HepG2 (cell line): ENCODE measurements around the gene ZNF484. TPM values are rescaled to one million over a fixed set of nuclear protein-coding genes. Genes with fewer than 3 reads are reported as not detected.

Experiments used
- ADNP ChIP-seq: sonication (generic); formaldehyde crosslinking; IDR thresholded peaks from 2 replicates; pipeline ENCODE4 v1.4.0; 2020; ENCODE audit warnings: missing genetic modification reagents
- BCL6 ChIP-seq: IDR thresholded peaks from 2 replicates; pipeline ENCODE4 v1.6.1; 2016; ENCODE audit warnings: missing genetic modification reagents, missing compliant biosample characterization
- CBFB ChIP-seq: sonication (generic); formaldehyde crosslinking; IDR thresholded peaks from 2 replicates; pipeline ENCODE4 v1.4.0; 2020; ENCODE audit warnings: missing genetic modification reagents
- CEBPG ChIP-seq: IDR thresholded peaks from 2 replicates; pipeline ENCODE4 v1.6.1; 2016
- CHD2 ChIP-seq: IDR thresholded peaks from 2 replicates; pipeline ENCODE4 v1.6.1; 2011; ENCODE audit warnings: low read depth, low read length, improper control_type of control experiment
- ESRRA ChIP-seq: sonication (generic); formaldehyde crosslinking; IDR thresholded peaks from 2 replicates; pipeline ENCODE4 v1.5.1; 2020; ENCODE audit warnings: mild to moderate bottlenecking, low read depth, missing genetic modification reagents
- GABPA ChIP-seq, 2 experiments: IDR thresholded peaks; 2 replicates each; pipeline ENCODE4 v1.6.1; 2011 to 2016; ENCODE audit warnings: low read depth in 2 of 2, low read length in 1 of 2, missing biosample characterization in 1 of 2, missing genetic modification characterization in 1 of 2
- HDAC1 ChIP-seq: sonication (generic); formaldehyde crosslinking; IDR thresholded peaks from 2 replicates; pipeline ENCODE4 v1.5.1; 2020; ENCODE audit warnings: mild to moderate bottlenecking, missing genetic modification reagents
- ONECUT2 ChIP-seq: sonication (generic); formaldehyde crosslinking; IDR thresholded peaks from 2 replicates; pipeline ENCODE4 v1.4.0; 2020; ENCODE audit warnings: missing genetic modification reagents
- PTBP1 ChIP-seq: fragments of 200-400 bp; formaldehyde crosslinking; IDR thresholded peaks from 2 replicates; pipeline ENCODE4 v1.6.1; 2018; ENCODE audit warnings: low read length, low read depth; ENCODE audit not compliant: poor library complexity, severe bottlenecking
- RFXAP ChIP-seq: sonication (generic); formaldehyde crosslinking; IDR thresholded peaks from 2 replicates; pipeline ENCODE4 v1.4.0; 2020; ENCODE audit warnings: missing genetic modification reagents, borderline replicate concordance
- TEAD2 ChIP-seq: sonication (generic); formaldehyde crosslinking; IDR thresholded peaks from 2 replicates; pipeline ENCODE4 v1.9.0; 2021; ENCODE audit warnings: missing genetic modification reagents
- TOPORS ChIP-seq: sonication (generic); formaldehyde crosslinking; IDR thresholded peaks from 2 replicates; pipeline ENCODE4 v1.8.0; 2023; ENCODE audit warnings: mild to moderate bottlenecking, missing genetic modification reagents
- TSC22D2 ChIP-seq: sonication (generic); formaldehyde crosslinking; IDR thresholded peaks from 2 replicates; pipeline ENCODE4 v1.5.1; 2020; ENCODE audit warnings: missing genetic modification reagents, mild to moderate bottlenecking, borderline replicate concordance
- ZFP36 ChIP-seq: fragments of 150-350 bp; IDR thresholded peaks from 2 replicates; pipeline ENCODE4 v1.6.1; 2018; ENCODE audit warnings: borderline replicate concordance, low read length, low read depth; ENCODE audit not compliant: partially characterized antibody
- ZFY ChIP-seq: sonication (generic); formaldehyde crosslinking; IDR thresholded peaks from 2 replicates; pipeline ENCODE4 v1.4.0; 2020; ENCODE audit warnings: missing genetic modification reagents
- ZNF138 ChIP-seq: sonication (generic); formaldehyde crosslinking; IDR thresholded peaks from 2 replicates; pipeline ENCODE4 v1.5.0; 2020; ENCODE audit warnings: mild to moderate bottlenecking, low read depth, missing genetic modification reagents
- ZNF20 ChIP-seq: sonication (generic); formaldehyde crosslinking; IDR thresholded peaks from 2 replicates; pipeline ENCODE4 v1.4.0; 2020; ENCODE audit warnings: mild to moderate bottlenecking, moderate library complexity, missing genetic modification reagents
- ZNF230 ChIP-seq: sonication (generic); formaldehyde crosslinking; IDR thresholded peaks from 2 replicates; pipeline ENCODE4 v1.4.0; 2020; ENCODE audit warnings: mild to moderate bottlenecking, missing genetic modification reagents
- ZNF615 ChIP-seq: sonication (generic); formaldehyde crosslinking; IDR thresholded peaks from 2 replicates; pipeline ENCODE4 v1.5.0; 2020; ENCODE audit warnings: mild to moderate bottlenecking, missing genetic modification reagents, borderline replicate concordance
- ZNF720 ChIP-seq: sonication (generic); formaldehyde crosslinking; IDR thresholded peaks from 2 replicates; pipeline ENCODE4 v1.4.0; 2020; ENCODE audit warnings: missing genetic modification reagents
- ZNF75D ChIP-seq: sonication (generic); formaldehyde crosslinking; IDR thresholded peaks from 2 replicates; pipeline ENCODE4 v1.8.1; 2023; ENCODE audit warnings: missing genetic modification reagents, mild to moderate bottlenecking, borderline replicate concordance
- ZSCAN22 ChIP-seq: sonication (generic); formaldehyde crosslinking; IDR thresholded peaks from 2 replicates; pipeline ENCODE4 v1.4.0; 2020; ENCODE audit warnings: mild to moderate bottlenecking, missing genetic modification reagents
- polyA plus RNA-seq, 8 experiments: library from polyadenylated mRNA; depleted of rRNA in 3 of 8; stranded (reverse) in 7 of 8; unstranded in 1 of 8; fragments of >200 nt; fragmentation: Illumina TruSeq in 4 of 8; extraction: Trizol in 4 of 8; gene quantifications; 2 replicates each; pipeline versions ENCODE4 v1.2.1 to v1.2.3, GENCODE V29; 2011 to 2016; ENCODE audit warnings: low read depth in 4 of 8, missing spikeins in 1 of 8, mixed read lengths in 1 of 8; ENCODE audit not compliant: insufficient read depth in 1 of 8
- total RNA-seq, 5 experiments: library from RNA; depleted of rRNA; stranded (reverse); fragments of >200 nt; fragmentation: Illumina TruSeq; extraction: Trizol; gene quantifications; 2 replicates each; pipeline ENCODE4 v1.2.3, GENCODE V29; 2016; ENCODE audit warnings: low read depth in 1 of 5
- TF ChIP-seq, protein P1 (sequence below): sonication (generic); formaldehyde crosslinking; IDR thresholded peaks from 2 replicates; pipeline ENCODE4 v1.8.0; 2022; ENCODE audit warnings: missing genetic modification reagents, mild to moderate bottlenecking, borderline replicate concordance
- TF ChIP-seq, protein P2 (sequence below): sonication (generic); formaldehyde crosslinking; IDR thresholded peaks from 2 replicates; pipeline ENCODE4 v1.5.0; 2020; ENCODE audit warnings: mild to moderate bottlenecking, missing genetic modification reagents, borderline replicate concordance
- TF ChIP-seq, protein P3 (sequence below): IDR thresholded peaks from 2 replicates; pipeline ENCODE4 v1.6.1; 2018; ENCODE audit warnings: missing genetic modification reagents

Gene ZNF484
- total and polyA plus RNA-seq, 2 of the 13 experiments (the other 11 are each of a cell fraction or from before 2014, with no cell fraction given), result 0.96 to 7.2 TPM

DNA sequence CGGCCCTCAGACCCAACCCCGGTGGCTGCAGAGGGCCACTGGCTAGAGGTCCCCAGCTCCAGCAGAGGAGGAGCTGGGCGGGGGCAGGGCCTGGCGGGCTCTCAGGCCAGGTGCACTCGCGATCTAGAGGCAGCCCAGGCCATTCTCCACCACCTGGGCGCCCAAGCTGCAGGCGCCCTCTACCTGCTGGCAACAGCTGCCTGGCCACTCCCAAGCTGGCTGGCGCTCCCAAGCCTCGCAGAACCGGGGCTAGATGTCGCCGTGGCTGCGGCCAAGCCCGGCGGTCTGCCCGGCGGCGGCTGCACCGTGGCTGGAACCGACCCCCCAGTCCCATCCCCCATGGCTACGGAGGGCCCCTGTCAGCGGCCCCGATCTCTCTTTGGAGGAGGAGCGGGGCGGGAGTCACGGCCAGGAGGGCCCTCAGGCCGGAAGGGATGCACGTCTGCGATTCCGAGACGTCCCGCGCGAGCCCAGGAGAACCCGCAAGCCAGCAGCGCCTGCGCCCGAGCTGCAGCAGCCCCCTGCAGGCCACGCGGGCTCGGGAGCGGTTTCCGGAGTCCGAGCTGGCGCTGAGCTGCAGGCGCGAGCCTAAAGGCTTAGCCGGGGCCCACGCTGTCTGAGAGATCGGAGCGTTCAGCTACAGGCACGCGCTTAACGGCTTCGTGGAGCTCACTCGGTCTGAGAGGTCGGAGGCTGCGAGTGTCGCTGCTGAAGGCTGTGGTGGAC, 68.9 kb downstream of the ZNF484 start (continued):
- TF ChIP-seq CBFB (CRISPR knock-in tag), result 0 out of 2 replicates have a peak, but pooled peaks have one; percentile 59
- TF ChIP-seq, protein P1, sequence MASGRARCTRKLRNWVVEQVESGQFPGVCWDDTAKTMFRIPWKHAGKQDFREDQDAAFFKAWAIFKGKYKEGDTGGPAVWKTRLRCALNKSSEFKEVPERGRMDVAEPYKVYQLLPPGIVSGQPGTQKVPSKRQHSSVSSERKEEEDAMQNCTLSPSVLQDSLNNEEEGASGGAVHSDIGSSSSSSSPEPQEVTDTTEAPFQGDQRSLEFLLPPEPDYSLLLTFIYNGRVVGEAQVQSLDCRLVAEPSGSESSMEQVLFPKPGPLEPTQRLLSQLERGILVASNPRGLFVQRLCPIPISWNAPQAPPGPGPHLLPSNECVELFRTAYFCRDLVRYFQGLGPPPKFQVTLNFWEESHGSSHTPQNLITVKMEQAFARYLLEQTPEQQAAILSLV, result no peak
- TF ChIP-seq HDAC1, result no peak; the same call in 1 of the 2 replicates
- peak; percentile 78; the same call in 1 of the 2 replicates for TF ChIP-seq TOPORS (CRISPR knock-in tag)
- TF ChIP-seq, protein P2, sequence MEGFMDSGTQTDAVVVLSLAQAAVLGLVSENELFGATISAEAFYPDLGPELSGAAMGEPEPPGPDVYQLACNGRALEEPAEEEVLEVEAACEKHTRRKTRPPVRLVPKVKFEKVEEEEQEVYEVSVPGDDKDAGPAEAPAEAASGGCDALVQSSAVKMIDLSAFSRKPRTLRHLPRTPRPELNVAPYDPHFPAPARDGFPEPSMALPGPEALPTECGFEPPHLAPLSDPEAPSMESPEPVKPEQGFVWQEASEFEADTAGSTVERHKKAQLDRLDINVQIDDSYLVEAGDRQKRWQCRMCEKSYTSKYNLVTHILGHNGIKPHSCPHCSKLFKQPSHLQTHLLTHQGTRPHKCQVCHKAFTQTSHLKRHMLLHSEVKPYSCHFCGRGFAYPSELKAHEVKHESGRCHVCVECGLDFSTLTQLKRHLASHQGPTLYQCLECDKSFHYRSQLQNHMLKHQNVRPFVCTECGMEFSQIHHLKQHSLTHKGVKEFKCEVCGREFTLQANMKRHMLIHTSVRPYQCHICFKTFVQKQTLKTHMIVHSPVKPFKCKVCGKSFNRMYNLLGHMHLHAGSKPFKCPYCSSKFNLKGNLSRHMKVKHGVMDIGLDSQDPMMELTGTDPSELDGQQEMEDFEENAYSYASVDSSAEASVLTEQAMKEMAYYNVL, result no peak
- TF ChIP-seq, protein P3, sequence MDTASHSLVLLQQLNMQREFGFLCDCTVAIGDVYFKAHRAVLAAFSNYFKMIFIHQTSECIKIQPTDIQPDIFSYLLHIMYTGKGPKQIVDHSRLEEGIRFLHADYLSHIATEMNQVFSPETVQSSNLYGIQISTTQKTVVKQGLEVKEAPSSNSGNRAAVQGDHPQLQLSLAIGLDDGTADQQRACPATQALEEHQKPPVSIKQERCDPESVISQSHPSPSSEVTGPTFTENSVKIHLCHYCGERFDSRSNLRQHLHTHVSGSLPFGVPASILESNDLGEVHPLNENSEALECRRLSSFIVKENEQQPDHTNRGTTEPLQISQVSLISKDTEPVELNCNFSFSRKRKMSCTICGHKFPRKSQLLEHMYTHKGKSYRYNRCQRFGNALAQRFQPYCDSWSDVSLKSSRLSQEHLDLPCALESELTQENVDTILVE (CRISPR knock-in tag), result no peak
- no peak for TF ChIP-seq CEBPG (CRISPR knock-in tag)
- no peak for TF ChIP-seq ZNF20 (CRISPR knock-in tag)
- no peak for TF ChIP-seq TSC22D2 (CRISPR knock-in tag)
- peak; percentile 4 for TF ChIP-seq ZFP36
- no peak for TF ChIP-seq ZNF75D (CRISPR knock-in tag)
- peak; percentile 98 for TF ChIP-seq BCL6
- TF ChIP-seq ZSCAN22 (CRISPR knock-in tag), result no peak
- TF ChIP-seq GABPA (IDR thresholded peaks at IDR 0.05; ENCODE audit: low read depth, low read length), result peak; percentile 24; the same call in 1 of the 2 replicates
- TF ChIP-seq GABPA (CRISPR knock-in tag; IDR thresholded peaks at IDR 0.05; ENCODE audit: low read depth), result no peak
- no peak for TF ChIP-seq RFXAP
- TF ChIP-seq ZNF720, result no peak
- TF ChIP-seq ZFY, result peak; percentile 24; the same call in 1 of the 2 replicates
- no peak for TF ChIP-seq ESRRA
- no peak for TF ChIP-seq PTBP1
- no peak for TF ChIP-seq ONECUT2 (CRISPR knock-in tag)
- TF ChIP-seq ZNF138 (CRISPR knock-in tag), result no peak
- TF ChIP-seq CHD2, result no peak
- no peak for TF ChIP-seq ZNF230 (CRISPR knock-in tag)
- no peak for TF ChIP-seq ZNF615 (CRISPR knock-in tag)
- TF ChIP-seq ADNP, result no peak
- no peak for TF ChIP-seq TEAD2 (CRISPR knock-in tag)
